ENCODE results near the gene RAI1.
"Not testable (repeated sequence)": the region's sequence is repeated elsewhere in the genome, so short reads cannot be mapped to it uniquely, and the experiment has no call there.

Gene RAI1

GRCh38 chr17:17797119-17797809 lies 116.0 kb downstream of the RAI1 start:
- FAIRE-seq (no peak), DNase-seq (ENCODE audit: low spot score) (no peak)

GRCh38 chr17:17798010-17798556 lies 116.8 kb downstream of the RAI1 start:
- DNase-seq (ENCODE audit: low spot score) (no peak), FAIRE-seq (no peak)

DNA sequence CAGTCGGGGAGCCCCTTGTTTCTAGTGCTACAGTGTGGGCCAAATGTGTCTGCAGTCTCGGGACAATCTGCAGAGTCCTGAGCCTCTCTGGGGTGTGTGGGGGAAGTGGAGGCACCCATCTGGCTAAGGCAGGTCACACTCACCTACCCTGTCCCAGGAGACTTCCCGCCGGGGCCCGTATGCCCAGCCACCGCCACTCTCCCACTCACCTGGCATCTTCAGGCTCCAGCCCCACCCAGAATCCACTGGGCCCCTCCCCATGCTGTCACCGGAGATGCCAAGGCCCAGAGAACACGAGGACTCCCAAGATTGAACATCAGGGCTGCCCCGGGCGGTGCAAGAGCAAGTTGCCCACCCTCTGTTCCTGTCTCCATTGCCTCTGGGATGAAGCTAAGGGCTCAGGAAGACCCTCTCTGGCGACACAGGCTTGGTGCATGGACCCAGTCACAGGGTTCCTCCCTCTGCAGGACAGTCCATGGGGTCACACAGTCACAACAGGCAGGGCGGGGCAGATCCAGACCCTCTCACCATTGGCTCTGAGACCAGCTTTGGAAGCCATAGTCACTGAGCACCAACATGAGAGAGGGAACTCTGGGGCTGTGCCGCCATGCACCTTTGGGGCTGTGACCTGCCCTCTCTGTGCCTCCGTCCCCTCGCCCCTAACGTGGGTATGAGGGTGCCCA lies 117.5 kb downstream of the RAI1 start:
- FAIRE-seq: no peak
- no peak for DNase-seq (ENCODE audit: low spot score)

- no peak for DNase-seq (ENCODE audit: low spot score)
- FAIRE-seq: no peak
Measured at GRCh38 chr17:17800504-17801021, 119.3 kb downstream of the RAI1 start.

DNA sequence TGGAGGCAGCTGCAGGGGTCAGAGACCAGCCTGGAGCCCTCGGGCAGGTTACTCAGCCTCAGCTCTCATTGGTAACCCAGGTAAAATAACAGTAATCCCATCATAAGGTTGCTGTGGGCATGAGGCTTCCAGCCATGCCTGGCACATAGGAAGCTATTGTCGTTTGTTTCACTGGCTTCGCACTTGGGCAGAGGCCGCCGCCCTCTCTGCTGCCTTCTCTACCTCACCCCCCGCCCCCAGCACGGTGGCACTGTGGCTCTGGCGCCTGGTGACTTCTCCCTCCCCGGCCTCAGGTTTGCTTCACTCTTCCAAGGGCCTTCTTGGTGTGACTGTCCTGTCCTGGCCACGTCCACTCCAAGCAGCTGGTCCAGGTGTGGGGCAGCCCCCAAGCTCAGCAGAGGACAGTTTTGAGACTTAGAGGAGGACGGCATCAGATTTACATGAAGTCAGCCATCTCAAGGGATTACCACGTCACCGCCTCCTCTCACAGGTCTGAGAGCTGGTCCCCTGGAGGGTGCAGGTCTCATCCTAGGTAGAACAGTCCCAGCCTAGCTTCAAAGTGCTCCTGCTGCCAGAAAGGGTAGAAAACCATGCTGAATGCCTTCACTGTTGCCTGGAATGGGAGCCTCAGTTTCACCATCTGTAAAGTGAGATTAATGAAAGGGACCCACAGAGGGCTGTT lies 120.7 kb downstream of the RAI1 start:
- no peak for FAIRE-seq
- no peak for DNase-seq (ENCODE audit: low spot score)

- DNase-seq (ENCODE audit: low spot score) (no peak), FAIRE-seq (no peak)
Measured at GRCh38 chr17:17804007-17804406, 122.7 kb downstream of the RAI1 start.

DNA sequence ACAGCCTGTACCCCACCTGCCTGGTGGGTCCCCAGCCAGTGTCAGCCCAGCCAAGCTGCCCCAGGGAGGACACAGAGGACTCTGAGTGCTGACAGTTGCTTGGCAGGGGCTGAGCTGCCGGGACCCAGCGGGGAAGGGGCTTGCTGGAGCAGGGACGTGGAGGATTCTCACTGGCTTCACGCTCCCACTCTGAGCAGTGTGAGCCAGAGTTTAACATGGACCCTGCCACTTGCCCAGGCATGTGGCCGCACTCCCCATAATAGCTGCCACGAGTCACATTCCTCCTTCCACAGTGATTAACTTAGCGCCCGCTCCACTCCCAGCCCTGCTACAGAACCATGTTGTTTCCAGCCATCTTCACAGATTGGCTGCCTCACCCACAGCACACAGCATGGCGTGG lies 124.3 kb downstream of the RAI1 start:
- DNase-seq (ENCODE audit: low spot score) (no peak), FAIRE-seq (peak; percentile 32)

- FAIRE-seq: no peak
- no peak for DNase-seq (ENCODE audit: low spot score)
Measured at GRCh38 chr17:17806035-17806434, 124.8 kb downstream of the RAI1 start.

DNA sequence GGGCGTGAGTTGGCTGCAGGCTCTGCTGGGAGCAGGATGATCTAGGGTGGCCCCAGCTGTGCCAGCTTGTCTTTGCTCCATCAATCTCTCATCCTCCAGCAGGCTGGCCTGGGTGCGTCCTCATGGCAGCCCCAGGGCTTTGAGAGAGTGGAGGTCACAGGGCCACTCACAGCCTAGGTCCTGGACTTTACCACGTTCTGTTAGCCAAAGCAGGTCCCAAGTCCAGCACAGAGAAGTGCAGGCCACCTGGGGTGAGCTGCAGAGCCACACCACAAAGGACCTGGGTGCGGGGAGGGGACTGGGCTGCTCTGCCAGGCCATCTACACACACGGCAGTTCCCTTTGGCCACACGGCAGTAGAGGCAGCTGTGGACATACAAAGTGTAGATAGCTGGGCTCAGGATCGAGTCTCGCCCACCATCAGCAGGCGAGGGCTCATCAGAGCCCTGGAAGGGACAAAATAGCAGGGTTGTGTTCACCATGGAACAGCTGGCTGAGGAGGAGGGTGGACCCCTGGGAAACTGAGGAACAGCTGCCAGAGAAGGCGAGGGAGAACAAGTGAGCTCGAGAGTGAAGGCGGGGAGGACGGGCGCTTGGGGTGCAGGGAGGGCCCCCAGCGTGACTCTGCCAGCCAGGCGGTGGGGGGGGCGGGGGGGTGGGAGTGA lies 125.5 kb downstream of the RAI1 start:
- no peak for FAIRE-seq
- DNase-seq (ENCODE audit: low spot score): no peak

GRCh38 chr17:17807440-17807839 lies 126.2 kb downstream of the RAI1 start:
- FAIRE-seq: no peak

GRCh38 chr17:17808200-17808599 lies 126.9 kb downstream of the RAI1 start:
- not testable (repeated sequence) for FAIRE-seq; DNase-seq (ENCODE audit: low spot score)

More at GRCh38 chr17:17807440-17807839, 126.2 kb downstream of the RAI1 start:
- no peak for DNase-seq (ENCODE audit: low spot score)

GRCh38 chr17:17808706-17809432 lies 127.6 kb downstream of the RAI1 start:
- no peak for FAIRE-seq
- no peak for DNase-seq (ENCODE audit: low spot score)

DNA sequence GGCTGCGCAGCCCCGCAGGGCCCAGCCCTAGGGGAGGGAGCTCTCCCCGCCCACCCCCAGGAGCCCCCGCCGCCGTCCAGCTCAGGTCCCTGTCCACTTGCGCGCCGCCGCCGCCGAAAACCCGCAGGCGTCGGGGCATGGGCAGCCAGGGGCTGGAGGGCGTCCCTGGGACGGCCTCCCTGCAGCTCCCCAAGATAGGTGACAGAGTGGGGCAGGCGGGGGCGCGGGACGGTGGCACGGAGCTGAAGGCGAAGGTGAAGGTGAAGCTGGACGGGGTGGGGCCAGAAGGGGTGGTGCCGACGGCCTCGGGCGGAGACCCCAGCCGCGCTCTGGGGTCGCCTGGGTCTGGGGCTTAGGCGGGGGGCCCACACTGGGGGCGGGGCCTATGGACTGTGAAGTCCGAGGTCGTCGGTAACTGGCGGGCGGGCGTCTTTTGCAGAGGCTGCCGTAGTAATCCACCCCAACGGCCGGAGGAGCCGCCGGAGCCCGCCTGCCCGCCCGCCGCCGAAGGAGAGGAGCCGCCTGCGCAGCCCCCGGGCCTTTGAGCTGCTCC lies 128.3 kb downstream of the RAI1 start:
- no peak for FAIRE-seq
- no peak for DNase-seq (ENCODE audit: low spot score)

- no peak for FAIRE-seq
- DNase-seq (ENCODE audit: low spot score): no peak
Measured at GRCh38 chr17:17810084-17810894, 129.0 kb downstream of the RAI1 start.

GRCh38 chr17:17810895-17811248 lies 129.6 kb downstream of the RAI1 start:
- DNase-seq (ENCODE audit: low spot score): no peak
- no peak for FAIRE-seq

GRCh38 chr17:17811381-17812210 lies 130.3 kb downstream of the RAI1 start:
- DNase-seq (ENCODE audit: low spot score) (no peak), FAIRE-seq (no peak)

- no peak for FAIRE-seq
Measured at GRCh38 chr17:17812211-17813054, 131.2 kb downstream of the RAI1 start.

More at GRCh38 chr17:17812211-17813054, 131.2 kb downstream of the RAI1 start:
- peak; percentile 64 for DNase-seq (ENCODE audit: low spot score)

Measured in urothelium cell line (cell line).